Breast epithelium (tissue), 4 donors: Measurements from ENCODE around the gene KASH5. TPM values are rescaled to one million over a fixed set of nuclear protein-coding genes. Genes with fewer than 3 reads are reported as not detected.

Experiments used
- DNase-seq, 2 donors: peaks; one replicate each; pipeline ENCODE4 v3.0.0-alpha.2; 2019; ENCODE audit warnings: low spot score in 2 of 2
- H3K27ac ChIP-seq, 2 donors: fragments of 200-600 bp; sonication (generic) in 1 of 2; one replicate each; pipeline ENCODE4 v1.5.1; 2016 to 2019; ENCODE audit warnings: mild to moderate bottlenecking in 1 of 2
- H3K27me3 ChIP-seq, 2 donors: fragments of 200-600 bp; sonication (generic) in 1 of 2; one replicate each; pipeline versions ENCODE4 v1.5.1 to v1.6.0; 2017 to 2019; ENCODE audit warnings: control low read depth in 1 of 2, mild to moderate bottlenecking in 1 of 2
- H3K36me3 ChIP-seq: fragments of 200-600 bp; one replicate; pipeline ENCODE4 v1.5.1; 2019
- H3K4me1 ChIP-seq, 2 donors: fragments of 200-600 bp; sonication (generic); one replicate each; pipeline ENCODE4 v1.5.1; 2016 to 2019; ENCODE audit warnings: control low read depth in 1 of 2
- H3K4me3 ChIP-seq, 3 donors: fragments of 200-600 bp; sonication (generic); 1 replicate in 2 of 3; 2 replicates in 1 of 3; pipeline ENCODE4 v1.5.1; 2016 to 2019; ENCODE audit warnings: mild to moderate bottlenecking in 3 of 3, moderate library complexity in 2 of 3
- H3K9me3 ChIP-seq, 2 donors: fragments of 200-600 bp; sonication (generic) in 1 of 2; one replicate each; pipeline ENCODE4 v1.5.1; 2016 to 2019; ENCODE audit warnings: control low read depth in 1 of 2
- CTCF ChIP-seq, 3 donors: fragments of 450-650 bp; IDR thresholded peaks; one replicate each; pipeline ENCODE4 v1.5.1; 2016 to 2017; ENCODE audit warnings: antibody characterized with exemption in 3 of 3, mild to moderate bottlenecking in 3 of 3, moderate library complexity in 3 of 3
- POLR2A ChIP-seq: fragments of 450-650 bp; IDR thresholded peaks from one replicate; pipeline ENCODE4 v1.6.1; 2016; ENCODE audit warnings: antibody characterized with exemption, mild to moderate bottlenecking, moderate library complexity
- POLR2AphosphoS5 ChIP-seq, 3 donors: sonication (generic); formaldehyde crosslinking; IDR thresholded peaks; one replicate each; pipeline ENCODE4 v1.6.1; 2017; ENCODE audit warnings: antibody characterized with exemption in 3 of 3
- intact Hi-C: fragments of 100-400 bp; cut with DNase I; formaldehyde crosslinking; loops from one replicate; pipeline ENCODE4 v1.15.1; 2023; ENCODE audit warnings: low total_unique reads
- total RNA-seq, 3 donors: library from RNA; depleted of rRNA; stranded (reverse); fragments of >200 nt; gene quantifications; one replicate each; pipeline ENCODE4 v1.1.0, GENCODE V29; 2016

Gene KASH5
- total RNA-seq, 3 donors from 2014 or later: 1.9 TPM; not detected in 2

GRCh38 chr19:49380391-49380790, 7.7 kb upstream of the KASH5 start:
- H3K27me3 ChIP-seq: no peaks in the 10 kb centered on the region
- TF ChIP-seq CTCF (IDR thresholded peaks at IDR 0.05) (no peak), POLR2AphosphoS5 (IDR thresholded peaks at IDR 0.05) (no peak), POLR2A (no peak)
- H3K27ac ChIP-seq: no peak overlapping the region
- intact Hi-C loops: no loop called here
- no peak overlapping the region for H3K4me3 ChIP-seq
- peaks cover 2 to 17% of the 10 kb centered on the region in 2 donors for H3K9me3 ChIP-seq
- no peaks in the 10 kb centered on the region for H3K4me1 ChIP-seq
- DNase-seq: no peak
- H3K36me3 ChIP-seq: no peaks in the 10 kb centered on the region

GRCh38 chr19:49382639-49383038, 5.4 kb upstream of the KASH5 start:
- H3K4me3 ChIP-seq: no peak overlapping the region
- DNase-seq: no peak
- H3K36me3 ChIP-seq: no peaks in the 10 kb centered on the region
- H3K27me3 ChIP-seq: no peaks in the 10 kb centered on the region
- H3K27ac ChIP-seq: no peak overlapping the region
- no peaks in the 10 kb centered on the region for H3K4me1 ChIP-seq
- TF ChIP-seq POLR2A (no peak), CTCF (IDR thresholded peaks at IDR 0.05) (no peak), POLR2AphosphoS5 (IDR thresholded peaks at IDR 0.05) (no peak)
- intact Hi-C loops: no loop called here
- H3K9me3 ChIP-seq: peaks cover 2 to 17% of the 10 kb centered on the region in 2 donors

GRCh38 chr19:49383599-49383998, 4.5 kb upstream of the KASH5 start:
- H3K4me1 ChIP-seq: no peaks in the 10 kb centered on the region
- intact Hi-C loops: no loop called here
- H3K27ac ChIP-seq: no peak overlapping the region
- H3K36me3 ChIP-seq: no peaks in the 10 kb centered on the region
- H3K27me3 ChIP-seq: no peaks in the 10 kb centered on the region
- peaks cover 2 to 17% of the 10 kb centered on the region in 2 donors for H3K9me3 ChIP-seq
- no peak for DNase-seq
- no peak for TF ChIP-seq POLR2AphosphoS5 (IDR thresholded peaks at IDR 0.05)
- no peak for TF ChIP-seq POLR2A
- no peak for TF ChIP-seq CTCF (IDR thresholded peaks at IDR 0.05)
- no peak overlapping the region for H3K4me3 ChIP-seq

- no peaks in the 10 kb centered on the region for H3K36me3 ChIP-seq
- H3K27me3 ChIP-seq: no peaks in the 10 kb centered on the region
- no peak for DNase-seq
- TF ChIP-seq POLR2A (no peak), CTCF (IDR thresholded peaks at IDR 0.05) (no peak)
- intact Hi-C loops: no loop called here
- no peaks in the 10 kb centered on the region for H3K9me3 ChIP-seq
- no peak overlapping the region for H3K4me3 ChIP-seq
- no peak overlapping the region for H3K27ac ChIP-seq
- H3K4me1 ChIP-seq: no peaks in the 10 kb centered on the region
Measured at GRCh38 chr19:49389406-49389805, 1.4 kb downstream of the KASH5 start.

GRCh38 chr19:49390131-49390928, 2.3 kb downstream of the KASH5 start:
- no peak for TF ChIP-seq CTCF (IDR thresholded peaks at IDR 0.05)
- TF ChIP-seq POLR2AphosphoS5 (IDR thresholded peaks at IDR 0.05): no peak
- TF ChIP-seq POLR2A: no peak
- Histone ChIP-seq H3K27ac (no peak overlapping the region), H3K4me3 (no peak overlapping the region), H3K4me1 (no peaks in the 10 kb centered on the region), H3K27me3 (no peaks in the 10 kb centered on the region), H3K36me3 (no peaks in the 10 kb centered on the region), H3K9me3 (no peaks in the 10 kb centered on the region)
- no peak for DNase-seq
- intact Hi-C loops: no loop called here
